GM19099 (cell line): Measurements from ENCODE around the gene KCNN3.

Experiments
- POLR2A ChIP-seq: IDR thresholded peaks from 3 replicates; pipeline ENCODE4 v1.6.1; 2011; ENCODE audit warnings: low read depth; ENCODE audit not compliant: insufficient read length; ENCODE audit errors: extremely low read depth

KCNN3 gene

GRCh38 chr1:154883919-154884868 is 14.1 kb upstream of the KCNN3 start:
- no peak for TF ChIP-seq POLR2A

GRCh38 chr1:154881820-154882535 is 11.9 kb upstream of the KCNN3 start:
- no peak for TF ChIP-seq POLR2A

- no peak for TF ChIP-seq POLR2A
Observed at GRCh38 chr1:154880671-154881070, 10.6 kb upstream of the KCNN3 start.

- no peak for TF ChIP-seq POLR2A
Observed at GRCh38 chr1:154879038-154879421, 8.9 kb upstream of the KCNN3 start.

GRCh38 chr1:154878371-154879037 is 8.4 kb upstream of the KCNN3 start:
- TF ChIP-seq POLR2A, result no peak

- TF ChIP-seq POLR2A, result no peak
Observed at GRCh38 chr1:154877370-154877974, 7.4 kb upstream of the KCNN3 start.

- TF ChIP-seq POLR2A, result no peak
Observed at GRCh38 chr1:154876842-154877369, 6.8 kb upstream of the KCNN3 start.

GRCh38 chr1:154874465-154874864 is 4.4 kb upstream of the KCNN3 start:
- no peak for TF ChIP-seq POLR2A

GRCh38 chr1:154873321-154873950 is 3.4 kb upstream of the KCNN3 start:
- no peak for TF ChIP-seq POLR2A

GRCh38 chr1:154871374-154871773 is 1.3 kb upstream of the KCNN3 start:
- TF ChIP-seq POLR2A, result no peak

- TF ChIP-seq POLR2A, result no peak
Observed at GRCh38 chr1:154870734-154871133, 653 bp upstream of the KCNN3 start.

- no peak for TF ChIP-seq POLR2A
Observed at GRCh38 chr1:154869351-154870114, 548 bp downstream of the KCNN3 start.

- TF ChIP-seq POLR2A, result no peak
Observed at GRCh38 chr1:154867841-154868605, 2.1 kb downstream of the KCNN3 start.
